Progenitor cell of endocrine pancreas (in vitro differentiated cells): ENCODE measurements around the gene PCDHAC1. TPM values are rescaled to one million over a fixed set of nuclear protein-coding genes. Genes with fewer than 3 reads are reported as not detected.

Experiments used
- DNase-seq: peaks from one replicate; pipeline ENCODE4 v3.0.0; 2021; ENCODE audit warnings: low spot score; ENCODE audit not compliant: unreplicated experiment
- H3K27ac Mint-ChIP-seq: 2 replicates; pipeline ENCODE4 v1.8.0; 2021; ENCODE audit warnings: mild to moderate bottlenecking, moderate library complexity, mixed read lengths
- H3K27me3 Mint-ChIP-seq: 2 replicates; pipeline ENCODE4 v1.8.0; 2021; ENCODE audit warnings: mixed read lengths
- H3K36me3 Mint-ChIP-seq: 2 replicates; pipeline ENCODE4 v1.8.0; 2022; ENCODE audit warnings: mixed read lengths; ENCODE audit not compliant: insufficient read depth
- H3K4me1 Mint-ChIP-seq: 2 replicates; pipeline ENCODE4 v1.8.0; 2021; ENCODE audit warnings: low read depth, mixed read lengths
- H3K4me3 Mint-ChIP-seq: 2 replicates; pipeline ENCODE4 v1.8.0; 2021; ENCODE audit warnings: low read depth, mild to moderate bottlenecking, moderate library complexity, mixed read lengths
- H3K9me3 Mint-ChIP-seq: 2 replicates; pipeline ENCODE4 v1.8.0; 2021; ENCODE audit warnings: low read depth, mixed read lengths
- total RNA-seq: library from RNA; stranded (reverse); gene quantifications from 2 replicates; pipeline ENCODE4 v1.2.1, GENCODE V29; 2021
- TF ChIP-seq, protein P1 (sequence below): fragments of 200-600 bp; sonication (generic); IDR thresholded peaks from one replicate; pipeline ENCODE4 v1.5.0; 2021; ENCODE audit warnings: antibody characterized with exemption, mild to moderate bottlenecking; ENCODE audit not compliant: unreplicated experiment

Gene PCDHAC1
- total RNA-seq, 1 donor from 2014 or later: 7.7 TPM

DNA sequence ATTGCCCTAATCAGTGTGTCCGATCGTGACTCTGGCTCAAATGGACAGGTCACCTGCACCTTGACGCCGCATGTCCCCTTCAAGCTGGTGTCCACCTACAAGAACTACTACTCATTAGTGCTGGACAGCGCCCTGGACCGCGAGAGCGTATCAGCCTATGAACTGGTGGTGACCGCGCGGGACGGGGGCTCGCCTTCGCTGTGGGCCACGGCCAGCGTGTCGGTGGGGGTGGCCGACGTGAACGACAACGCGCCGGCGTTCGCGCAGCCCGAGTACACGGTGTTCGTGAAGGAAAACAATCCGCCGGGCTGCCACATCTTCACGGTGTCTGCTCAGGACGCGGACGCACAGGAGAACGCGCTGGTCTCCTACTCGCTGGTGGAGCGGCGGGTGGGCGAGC is 42.7 kb upstream of the PCDHAC1 start:
- peaks cover 50% of the 10 kb centered on the region for H3K36me3 Mint-ChIP-seq
- peaks cover 43% of the 10 kb centered on the region for H3K9me3 Mint-ChIP-seq
- no peak for DNase-seq
- TF ChIP-seq, protein P1, sequence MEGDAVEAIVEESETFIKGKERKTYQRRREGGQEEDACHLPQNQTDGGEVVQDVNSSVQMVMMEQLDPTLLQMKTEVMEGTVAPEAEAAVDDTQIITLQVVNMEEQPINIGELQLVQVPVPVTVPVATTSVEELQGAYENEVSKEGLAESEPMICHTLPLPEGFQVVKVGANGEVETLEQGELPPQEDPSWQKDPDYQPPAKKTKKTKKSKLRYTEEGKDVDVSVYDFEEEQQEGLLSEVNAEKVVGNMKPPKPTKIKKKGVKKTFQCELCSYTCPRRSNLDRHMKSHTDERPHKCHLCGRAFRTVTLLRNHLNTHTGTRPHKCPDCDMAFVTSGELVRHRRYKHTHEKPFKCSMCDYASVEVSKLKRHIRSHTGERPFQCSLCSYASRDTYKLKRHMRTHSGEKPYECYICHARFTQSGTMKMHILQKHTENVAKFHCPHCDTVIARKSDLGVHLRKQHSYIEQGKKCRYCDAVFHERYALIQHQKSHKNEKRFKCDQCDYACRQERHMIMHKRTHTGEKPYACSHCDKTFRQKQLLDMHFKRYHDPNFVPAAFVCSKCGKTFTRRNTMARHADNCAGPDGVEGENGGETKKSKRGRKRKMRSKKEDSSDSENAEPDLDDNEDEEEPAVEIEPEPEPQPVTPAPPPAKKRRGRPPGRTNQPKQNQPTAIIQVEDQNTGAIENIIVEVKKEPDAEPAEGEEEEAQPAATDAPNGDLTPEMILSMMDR: no peak
- no peaks in the 10 kb centered on the region for H3K27me3 Mint-ChIP-seq
- H3K4me3 Mint-ChIP-seq: no peak overlapping the region
- H3K27ac Mint-ChIP-seq: no peak overlapping the region
- H3K4me1 Mint-ChIP-seq: no peaks in the 10 kb centered on the region

DNA sequence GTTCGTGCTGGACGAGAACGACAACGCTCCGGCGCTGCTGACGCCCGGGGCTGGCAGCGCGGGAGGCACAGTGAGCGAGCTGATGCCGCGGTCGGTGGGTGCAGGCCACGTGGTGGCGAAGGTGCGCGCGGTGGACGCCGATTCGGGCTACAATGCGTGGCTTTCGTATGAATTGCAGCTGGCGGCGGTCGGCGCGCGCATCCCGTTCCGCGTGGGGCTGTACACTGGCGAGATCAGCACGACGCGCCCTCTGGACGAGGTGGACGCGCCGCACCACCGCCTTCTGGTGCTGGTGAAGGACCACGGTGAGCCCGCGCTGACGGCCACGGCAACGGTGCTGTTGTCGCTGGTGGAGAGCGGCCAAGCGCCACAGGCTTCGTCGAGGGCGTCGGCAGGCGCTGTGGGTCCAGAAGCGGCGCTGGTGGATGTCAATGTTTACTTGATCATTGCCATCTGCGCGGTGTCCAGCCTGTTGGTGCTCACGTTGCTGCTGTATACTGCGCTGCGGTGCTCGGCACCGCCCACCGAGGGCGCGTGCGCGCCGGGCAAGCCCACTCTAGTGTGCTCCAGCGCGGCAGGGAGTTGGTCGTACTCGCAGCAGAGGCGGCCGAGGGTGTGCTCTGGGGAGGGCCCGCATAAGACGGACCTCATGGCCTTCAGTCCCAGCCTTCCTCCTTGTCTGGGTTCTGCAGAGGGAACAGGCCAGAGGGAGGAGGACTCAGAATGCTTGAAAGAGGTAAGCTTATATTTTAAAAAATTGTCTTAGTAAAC is 42.0 kb upstream of the PCDHAC1 start:
- no peak for DNase-seq
- no peak overlapping the region for H3K27ac Mint-ChIP-seq
- peaks cover 39% of the 10 kb centered on the region for H3K9me3 Mint-ChIP-seq
- TF ChIP-seq, protein P1: no peak
- no peaks in the 10 kb centered on the region for H3K4me1 Mint-ChIP-seq
- H3K27me3 Mint-ChIP-seq: no peaks in the 10 kb centered on the region
- peaks cover 47% of the 10 kb centered on the region for H3K36me3 Mint-ChIP-seq
- no peak overlapping the region for H3K4me3 Mint-ChIP-seq

DNA sequence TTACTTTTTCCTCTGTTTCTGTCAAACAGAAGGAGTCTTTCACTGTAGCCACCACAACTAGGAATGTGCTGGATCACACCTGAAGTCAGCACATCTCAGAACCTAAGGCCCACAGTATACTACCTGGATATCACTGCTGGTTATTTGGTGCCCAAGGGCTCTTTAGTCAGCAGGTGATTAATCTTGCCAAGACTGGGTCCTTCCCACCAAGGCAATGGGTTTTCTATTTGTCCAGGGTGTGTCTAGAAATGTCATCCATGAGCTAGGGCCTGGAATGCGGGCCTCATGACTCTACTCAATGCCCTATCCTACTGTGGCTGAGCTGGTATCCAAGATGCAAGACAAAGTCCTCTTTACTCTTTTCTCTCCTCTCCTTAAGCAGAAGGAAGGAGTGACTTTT is 9.8 kb upstream of the PCDHAC1 start:
- no peak for DNase-seq
- Mint-ChIP-seq H3K4me1 (no peaks in the 10 kb centered on the region), H3K9me3 (peaks cover 21% of the 10 kb centered on the region), H3K36me3 (peaks cover 17% of the 10 kb centered on the region), H3K27me3 (no peaks in the 10 kb centered on the region), H3K4me3 (no peak overlapping the region), H3K27ac (no peak overlapping the region)
- TF ChIP-seq, protein P1: no peak

DNA sequence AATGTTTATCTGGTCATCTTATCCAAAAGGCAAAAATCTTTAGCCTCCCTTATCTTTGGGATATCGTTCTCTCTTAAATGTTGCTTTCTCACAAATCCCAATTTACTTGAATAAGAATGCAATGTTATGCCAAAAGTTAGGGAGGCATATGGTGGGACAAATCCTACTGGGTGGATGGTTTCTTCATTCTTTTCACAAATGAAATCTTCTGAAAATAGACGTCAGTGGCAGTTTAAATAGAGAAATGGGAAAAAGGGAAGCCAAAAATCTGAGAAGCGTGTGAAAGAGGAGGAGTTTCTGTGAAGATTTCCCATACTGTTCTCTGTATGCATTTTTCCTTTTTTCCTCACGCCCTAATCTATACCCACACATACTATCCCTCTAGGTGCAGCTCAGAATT is 2.5 kb upstream of the PCDHAC1 start:
- no peak overlapping the region for H3K4me3 Mint-ChIP-seq
- no peak for DNase-seq
- TF ChIP-seq, protein P1: no peak

DNA sequence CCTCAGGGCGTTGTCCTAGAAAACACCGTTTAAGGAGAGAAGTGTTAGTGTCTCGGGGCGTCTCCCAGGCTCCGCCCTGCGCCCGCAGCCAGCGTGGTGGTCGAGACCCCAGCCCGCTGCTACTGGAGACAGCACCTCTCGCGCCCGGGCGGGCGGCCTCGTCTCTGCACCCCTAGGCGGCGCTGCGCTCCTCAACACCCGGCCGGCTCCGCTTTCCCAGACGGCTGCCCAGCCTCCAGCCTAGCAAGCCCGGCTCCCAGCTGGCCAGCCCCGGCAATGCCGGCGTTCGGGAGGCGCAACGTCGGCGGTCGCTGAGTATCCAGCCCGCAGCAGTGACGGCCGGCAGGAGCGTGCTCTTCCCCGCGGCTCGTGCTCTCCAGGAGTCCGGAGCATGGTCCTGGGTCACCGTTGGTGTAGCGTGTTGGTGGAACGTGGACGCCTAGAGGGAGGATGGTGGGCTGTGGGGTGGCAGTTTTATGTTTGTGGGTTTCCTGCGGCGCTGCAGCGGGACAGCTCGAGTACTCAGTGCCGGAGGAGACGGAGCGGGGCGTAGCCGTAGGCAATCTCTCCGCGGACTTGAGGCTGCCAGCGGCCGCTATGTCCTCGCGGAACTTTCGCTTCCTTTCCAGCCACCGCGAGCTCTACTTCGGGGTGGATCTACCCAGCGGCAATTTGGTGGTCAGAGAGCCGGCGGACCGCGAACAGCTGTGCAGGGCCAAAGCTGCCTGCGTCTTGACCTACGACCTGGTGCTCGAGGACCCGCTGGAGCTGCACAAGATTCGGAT is 536 bp downstream of the PCDHAC1 start:
- H3K27ac Mint-ChIP-seq: peak overlapping the region; percentile 56
- H3K36me3 Mint-ChIP-seq: no peaks in the 10 kb centered on the region
- peak overlapping the region; percentile 78 for H3K4me3 Mint-ChIP-seq
- H3K4me1 Mint-ChIP-seq: peaks cover 12% of the 10 kb centered on the region
- no peaks in the 10 kb centered on the region for H3K9me3 Mint-ChIP-seq
- TF ChIP-seq, protein P1: peak; percentile 99
- peaks cover 25% of the 10 kb centered on the region for H3K27me3 Mint-ChIP-seq
- DNase-seq: peak; percentile 91

More for the DNA sequence above, 2.5 kb upstream of the PCDHAC1 start:
- Mint-ChIP-seq H3K9me3 (no peaks in the 10 kb centered on the region), H3K36me3 (no peaks in the 10 kb centered on the region), H3K4me1 (peaks cover 12% of the 10 kb centered on the region), H3K27ac (no peak overlapping the region), H3K27me3 (peaks cover 19% of the 10 kb centered on the region)
